Neural progenitor cell (in vitro differentiated cells): ENCODE data around the gene PYGO2.

Experiments
- EZH2 ChIP-seq: fragments of 200-600 bp; sonication (generic); IDR thresholded peaks from 2 replicates; pipeline ENCODE4 v1.6.1; 2017; ENCODE audit warnings: antibody characterized with exemption, mild to moderate bottlenecking, moderate library complexity
- EZH2phosphoT487 ChIP-seq: fragments of 200-600 bp; sonication (generic); IDR thresholded peaks from 2 replicates; pipeline ENCODE4 v1.6.1; 2017; ENCODE audit warnings: antibody characterized with exemption
- TF ChIP-seq, protein P1 (sequence below): fragments of 200-600 bp; sonication (generic); IDR thresholded peaks from 2 replicates; pipeline ENCODE4 v1.5.1; 2017; ENCODE audit warnings: antibody characterized with exemption, mild to moderate bottlenecking

GRCh38 chr1:154925335-154926170 is 36.0 kb downstream of the PYGO2 start:
- TF ChIP-seq, protein P1, sequence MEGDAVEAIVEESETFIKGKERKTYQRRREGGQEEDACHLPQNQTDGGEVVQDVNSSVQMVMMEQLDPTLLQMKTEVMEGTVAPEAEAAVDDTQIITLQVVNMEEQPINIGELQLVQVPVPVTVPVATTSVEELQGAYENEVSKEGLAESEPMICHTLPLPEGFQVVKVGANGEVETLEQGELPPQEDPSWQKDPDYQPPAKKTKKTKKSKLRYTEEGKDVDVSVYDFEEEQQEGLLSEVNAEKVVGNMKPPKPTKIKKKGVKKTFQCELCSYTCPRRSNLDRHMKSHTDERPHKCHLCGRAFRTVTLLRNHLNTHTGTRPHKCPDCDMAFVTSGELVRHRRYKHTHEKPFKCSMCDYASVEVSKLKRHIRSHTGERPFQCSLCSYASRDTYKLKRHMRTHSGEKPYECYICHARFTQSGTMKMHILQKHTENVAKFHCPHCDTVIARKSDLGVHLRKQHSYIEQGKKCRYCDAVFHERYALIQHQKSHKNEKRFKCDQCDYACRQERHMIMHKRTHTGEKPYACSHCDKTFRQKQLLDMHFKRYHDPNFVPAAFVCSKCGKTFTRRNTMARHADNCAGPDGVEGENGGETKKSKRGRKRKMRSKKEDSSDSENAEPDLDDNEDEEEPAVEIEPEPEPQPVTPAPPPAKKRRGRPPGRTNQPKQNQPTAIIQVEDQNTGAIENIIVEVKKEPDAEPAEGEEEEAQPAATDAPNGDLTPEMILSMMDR, result no peak
- TF ChIP-seq EZH2 (no peak), EZH2phosphoT487 (no peak)
